HepG2 (cell line): Measurements from ENCODE around the gene NPEPL1.

Source experiments
- EP300 ChIP-seq, 3 experiments: sonication (generic) in 1 of 3; formaldehyde crosslinking in 1 of 3; IDR thresholded peaks; 2 replicates each; pipeline versions ENCODE4 v1.5.1 to v1.6.1; 2011 to 2020; ENCODE audit warnings: low read depth in 2 of 3, low read length in 2 of 3, borderline replicate concordance in 1 of 3, improper control_type of control experiment in 1 of 3, mild to moderate bottlenecking in 1 of 3, missing genetic modification reagents in 1 of 3, moderate library complexity in 1 of 3
- ESRRA ChIP-seq: sonication (generic); formaldehyde crosslinking; IDR thresholded peaks from 2 replicates; pipeline ENCODE4 v1.5.1; 2020; ENCODE audit warnings: mild to moderate bottlenecking, low read depth, missing genetic modification reagents
- POLR2A ChIP-seq, 2 experiments: IDR thresholded peaks; 2 replicates each; pipeline ENCODE4 v1.6.1; 2011; ENCODE audit warnings: low read depth in 2 of 2, low read length in 2 of 2, mild to moderate bottlenecking in 1 of 2, moderate library complexity in 1 of 2; ENCODE audit not compliant: insufficient read depth in 1 of 2
- SMARCC2 ChIP-seq: fragments of 450-650 bp; IDR thresholded peaks from 2 replicates; pipeline ENCODE4 v1.6.1; 2017; ENCODE audit warnings: antibody characterized with exemption, mild to moderate bottlenecking
- ZNF296 ChIP-seq: sonication (generic); formaldehyde crosslinking; conservative IDR thresholded peaks from 2 replicates; pipeline ENCODE4 v1.5.0; 2020; ENCODE audit warnings: mild to moderate bottlenecking, missing genetic modification reagents
- TF ChIP-seq, protein P1 (sequence below): sonication (generic); formaldehyde crosslinking; IDR thresholded peaks from 2 replicates; pipeline ENCODE4 v1.5.0; 2020; ENCODE audit warnings: mild to moderate bottlenecking, missing genetic modification reagents, moderate library complexity

DNA sequence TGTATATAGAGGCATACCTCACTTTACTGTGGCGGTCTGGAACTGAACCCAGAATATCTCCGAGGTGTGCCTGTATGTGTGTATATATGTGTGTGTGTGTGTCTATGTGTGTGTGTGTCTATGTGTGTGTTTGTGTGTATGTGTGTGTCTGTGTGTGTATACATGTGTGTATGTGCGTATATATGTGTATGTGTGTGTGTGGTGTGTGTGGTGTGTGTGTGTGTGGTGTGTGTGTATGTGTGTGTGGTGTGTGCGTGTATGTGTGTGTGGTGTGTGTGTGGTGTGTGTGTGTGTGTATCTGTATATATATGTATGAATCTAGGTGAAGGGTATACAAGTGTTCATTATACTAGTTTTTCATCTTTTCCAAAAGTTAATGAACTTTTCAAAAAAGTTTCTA, 4.2 kb upstream of the NPEPL1 start:
- TF ChIP-seq EP300 (IDR thresholded peaks at IDR 0.05; ENCODE audit: low read depth in 2 of 2, low read length in 2 of 2) (no peak), EP300 (CRISPR knock-in tag; IDR thresholded peaks at IDR 0.05; ENCODE audit: borderline replicate concordance) (no peak), ESRRA (CRISPR knock-in tag) (no peak), POLR2A (IDR thresholded peaks at IDR 0.05; ENCODE audit: insufficient read depth in 1 of 2, low read depth in 2 of 2, low read length in 2 of 2) (no peak), SMARCC2 (no peak), ZNF296 (CRISPR knock-in tag) (no peak)
- TF ChIP-seq, protein P1, sequence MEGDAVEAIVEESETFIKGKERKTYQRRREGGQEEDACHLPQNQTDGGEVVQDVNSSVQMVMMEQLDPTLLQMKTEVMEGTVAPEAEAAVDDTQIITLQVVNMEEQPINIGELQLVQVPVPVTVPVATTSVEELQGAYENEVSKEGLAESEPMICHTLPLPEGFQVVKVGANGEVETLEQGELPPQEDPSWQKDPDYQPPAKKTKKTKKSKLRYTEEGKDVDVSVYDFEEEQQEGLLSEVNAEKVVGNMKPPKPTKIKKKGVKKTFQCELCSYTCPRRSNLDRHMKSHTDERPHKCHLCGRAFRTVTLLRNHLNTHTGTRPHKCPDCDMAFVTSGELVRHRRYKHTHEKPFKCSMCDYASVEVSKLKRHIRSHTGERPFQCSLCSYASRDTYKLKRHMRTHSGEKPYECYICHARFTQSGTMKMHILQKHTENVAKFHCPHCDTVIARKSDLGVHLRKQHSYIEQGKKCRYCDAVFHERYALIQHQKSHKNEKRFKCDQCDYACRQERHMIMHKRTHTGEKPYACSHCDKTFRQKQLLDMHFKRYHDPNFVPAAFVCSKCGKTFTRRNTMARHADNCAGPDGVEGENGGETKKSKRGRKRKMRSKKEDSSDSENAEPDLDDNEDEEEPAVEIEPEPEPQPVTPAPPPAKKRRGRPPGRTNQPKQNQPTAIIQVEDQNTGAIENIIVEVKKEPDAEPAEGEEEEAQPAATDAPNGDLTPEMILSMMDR (CRISPR knock-in tag), result no peak
